Gastroesophageal sphincter (tissue), 4 donors: ENCODE data around the gene C9orf153. TPM values are rescaled to one million over a fixed set of nuclear protein-coding genes. Genes with fewer than 3 reads are reported as not detected.

Source experiments
- ATAC-seq: fragments of 150-250 bp; one replicate; pipeline ENCODE4 v1.9.1; 2016; ENCODE audit warnings: mild to moderate bottlenecking, moderate library complexity
- H3K27ac ChIP-seq, 4 donors: fragments of 200-600 bp; sonication (generic) in 3 of 4; 1 replicate in 3 of 4; 2 replicates in 1 of 4; pipeline ENCODE4 v1.5.1; 2016 to 2019
- H3K27me3 ChIP-seq: fragments of 200-600 bp; sonication (generic); one replicate; pipeline ENCODE4 v1.5.1; 2019
- H3K36me3 ChIP-seq, 2 donors: fragments of 200-600 bp; sonication (generic); one replicate each; pipeline ENCODE4 v1.5.1; 2019; ENCODE audit warnings: control low read depth in 1 of 2
- H3K4me1 ChIP-seq, 3 donors: fragments of 200-600 bp; sonication (generic); 1 replicate in 2 of 3; 2 replicates in 1 of 3; pipeline ENCODE4 v1.5.1; 2016 to 2019; ENCODE audit warnings: control low read depth in 2 of 3
- H3K4me3 ChIP-seq, 2 donors: fragments of 200-600 bp; sonication (generic); one replicate each; pipeline ENCODE4 v1.5.1; 2019; ENCODE audit warnings: mild to moderate bottlenecking in 1 of 2, moderate library complexity in 1 of 2
- H3K9me3 ChIP-seq, 3 donors: fragments of 200-600 bp; sonication (generic); one replicate each; pipeline ENCODE4 v1.5.1; 2017 to 2019; ENCODE audit warnings: control low read depth in 2 of 3
- CTCF ChIP-seq, 4 experiments: fragments of 200-600 bp in 2 of 4; fragments of 450-650 bp in 2 of 4; sonication (generic) in 1 of 4; IDR thresholded peaks; one replicate each; pipeline ENCODE4 v1.5.1; 2017 to 2019; ENCODE audit warnings: antibody characterized with exemption in 4 of 4, mild to moderate bottlenecking in 2 of 4, moderate library complexity in 2 of 4
- EP300 ChIP-seq: sonication (generic); formaldehyde crosslinking; IDR thresholded peaks from one replicate; pipeline ENCODE4 v1.6.1; 2017; ENCODE audit warnings: antibody characterized with exemption, mild to moderate bottlenecking
- POLR2A ChIP-seq, 2 donors: fragments of 450-650 bp; IDR thresholded peaks; one replicate each; pipeline ENCODE4 v1.6.1; 2017; ENCODE audit warnings: antibody characterized with exemption in 2 of 2, mild to moderate bottlenecking in 2 of 2, moderate library complexity in 1 of 2
- POLR2AphosphoS5 ChIP-seq: sonication (generic); formaldehyde crosslinking; IDR thresholded peaks from one replicate; pipeline ENCODE4 v1.6.1; 2017; ENCODE audit warnings: antibody characterized with exemption
- WGBS, 2 donors: methylation state at CpG; one replicate each; pipeline ENCODE4 v1.1.5; 2018; ENCODE audit warnings: low coverage in 1 of 2; 5-methylcytosine and 5-hydroxymethylcytosine counted together
- total RNA-seq, 4 donors: library from RNA; depleted of rRNA; stranded (reverse); fragments of >200 nt; gene quantifications; one replicate each; pipeline ENCODE4 v1.1.0, GENCODE V29; 2016

The C9orf153 gene
- total RNA-seq, 4 donors from 2014 or later, result 0.31 to 0.54 (median 0.47) TPM; not detected in 1

- Histone ChIP-seq H3K4me3 (no peak overlapping the region), H3K36me3 (no peaks in the 10 kb centered on the region), H3K4me1 (no peaks in the 10 kb centered on the region), H3K27me3 (no peaks in the 10 kb centered on the region), H3K9me3 (no peaks in the 10 kb centered on the region), H3K27ac (no peak overlapping the region)
- 100% methylated on average over 1 to 3 of the region's 3 CpGs for WGBS, 2 donors
- TF ChIP-seq POLR2AphosphoS5 (no peak), CTCF (IDR thresholded peaks at IDR 0.05) (no peak), EP300 (no peak), POLR2A (IDR thresholded peaks at IDR 0.05) (no peak)
- no peak for ATAC-seq
Measured at GRCh38 chr9:86253577-86253976, 5.9 kb downstream of the C9orf153 start.

- Histone ChIP-seq H3K4me3 (no peak overlapping the region), H3K4me1 (no peaks in the 10 kb centered on the region), H3K27me3 (no peaks in the 10 kb centered on the region), H3K9me3 (no peaks in the 10 kb centered on the region), H3K27ac (no peak overlapping the region), H3K36me3 (no peaks in the 10 kb centered on the region)
- ATAC-seq, result no peak
- no peak for TF ChIP-seq POLR2A (IDR thresholded peaks at IDR 0.05)
- no peak for TF ChIP-seq POLR2AphosphoS5
- TF ChIP-seq EP300, result no peak
- TF ChIP-seq CTCF (IDR thresholded peaks at IDR 0.05), result no peak
- WGBS, 2 donors, result 91 to 100% methylated on average over 1 of the region's 1 CpG
Measured at GRCh38 chr9:86252870-86253269, 6.6 kb downstream of the C9orf153 start.

GRCh38 chr9:86250123-86250522 lies 9.3 kb downstream of the C9orf153 start:
- no peak for TF ChIP-seq EP300
- no peak for TF ChIP-seq POLR2A (IDR thresholded peaks at IDR 0.05)
- TF ChIP-seq POLR2AphosphoS5, result no peak
- no peak for TF ChIP-seq CTCF (IDR thresholded peaks at IDR 0.05)
- Histone ChIP-seq H3K9me3 (no peaks in the 10 kb centered on the region), H3K27ac (no peak overlapping the region), H3K4me3 (no peak overlapping the region), H3K27me3 (no peaks in the 10 kb centered on the region), H3K4me1 (no peaks in the 10 kb centered on the region), H3K36me3 (no peaks in the 10 kb centered on the region)
- ATAC-seq, result no peak

- WGBS, 2 donors, result 84 to 92% methylated on average over 3 to 4 of the region's 4 CpGs
- TF ChIP-seq CTCF (IDR thresholded peaks at IDR 0.05) (no peak), EP300 (no peak), POLR2A (IDR thresholded peaks at IDR 0.05) (no peak), POLR2AphosphoS5 (no peak)
- Histone ChIP-seq H3K4me1 (no peaks in the 10 kb centered on the region), H3K4me3 (no peak overlapping the region), H3K27ac (no peak overlapping the region), H3K36me3 (no peaks in the 10 kb centered on the region), H3K9me3 (no peaks in the 10 kb centered on the region), H3K27me3 (no peaks in the 10 kb centered on the region)
- ATAC-seq, result no peak
Measured at GRCh38 chr9:86248746-86249145, 10.7 kb downstream of the C9orf153 start.

GRCh38 chr9:86246752-86247161 lies 12.7 kb downstream of the C9orf153 start:
- TF ChIP-seq POLR2AphosphoS5, result no peak
- TF ChIP-seq POLR2A (IDR thresholded peaks at IDR 0.05), result no peak
- TF ChIP-seq CTCF (IDR thresholded peaks at IDR 0.05), result no peak
- no peak for TF ChIP-seq EP300
- H3K36me3 ChIP-seq, result no peaks in the 10 kb centered on the region
- H3K27ac ChIP-seq, result no peak overlapping the region
- no peaks in the 10 kb centered on the region for H3K9me3 ChIP-seq
- H3K4me3 ChIP-seq, result no peak overlapping the region
- H3K27me3 ChIP-seq, result no peaks in the 10 kb centered on the region
- ATAC-seq, result no peak
- 53% methylated on average over 6 of the region's 6 CpGs; no CpG with 5 or more reads in 1 of the 2 donors for WGBS, 2 donors
- no peaks in the 10 kb centered on the region for H3K4me1 ChIP-seq
